H7 (cell line): ENCODE results near the gene COL4A2. TPM values are rescaled to one million over a fixed set of nuclear protein-coding genes. Genes with fewer than 3 reads are reported as not detected.

Source experiments
- DNase-seq: peaks from one replicate; pipeline ENCODE4 v3.0.0; 2012
- H3K27me3 ChIP-seq: 2 replicates; pipeline ENCODE4 v1.6.0; 2011; ENCODE audit warnings: mild to moderate bottlenecking, low read length; ENCODE audit not compliant: control insufficient read depth, insufficient read depth
- H3K36me3 ChIP-seq: replicated peaks from 2 replicates; pipeline ENCODE4 v1.5.1; 2011; ENCODE audit warnings: low read length; ENCODE audit not compliant: control insufficient read depth, insufficient read depth
- H3K4me3 ChIP-seq: 2 replicates; pipeline ENCODE4 v1.5.1; 2011; ENCODE audit warnings: low read depth, mild to moderate bottlenecking, control low read depth, low read length, moderate library complexity; ENCODE audit not compliant: insufficient read depth
- total RNA-seq: library from RNA; depleted of rRNA; stranded (reverse); fragments of >200 nt; shearing (Covaris generic); gene quantifications from 2 replicates; pipeline ENCODE4 v1.2.3, GENCODE V29; 2014

COL4A2 gene
- total RNA-seq, 1 experiment from 2014 or later, result 166 TPM

GRCh38 chr13:110337247-110337646 lies 30.2 kb downstream of the COL4A2 start:
- H3K4me3 ChIP-seq, result no peak overlapping the region
- H3K27me3 ChIP-seq, result no peaks in the 10 kb centered on the region
- no peaks in the 10 kb centered on the region; the same call in 1 of the 2 replicates for H3K36me3 ChIP-seq
- no peak for DNase-seq

- no peaks in the 10 kb centered on the region; the same call in 1 of the 2 replicates for H3K36me3 ChIP-seq
- no peak overlapping the region for H3K4me3 ChIP-seq
- H3K27me3 ChIP-seq, result no peaks in the 10 kb centered on the region
- DNase-seq, result no peak
Observed at GRCh38 chr13:110338441-110339101, 31.5 kb downstream of the COL4A2 start.

- H3K4me3 ChIP-seq, result no peak overlapping the region
- H3K27me3 ChIP-seq, result no peaks in the 10 kb centered on the region
- H3K36me3 ChIP-seq, result no peaks in the 10 kb centered on the region; the same call in 1 of the 2 replicates
- no peak for DNase-seq
Observed at GRCh38 chr13:110339263-110339662, 32.2 kb downstream of the COL4A2 start.

DNA sequence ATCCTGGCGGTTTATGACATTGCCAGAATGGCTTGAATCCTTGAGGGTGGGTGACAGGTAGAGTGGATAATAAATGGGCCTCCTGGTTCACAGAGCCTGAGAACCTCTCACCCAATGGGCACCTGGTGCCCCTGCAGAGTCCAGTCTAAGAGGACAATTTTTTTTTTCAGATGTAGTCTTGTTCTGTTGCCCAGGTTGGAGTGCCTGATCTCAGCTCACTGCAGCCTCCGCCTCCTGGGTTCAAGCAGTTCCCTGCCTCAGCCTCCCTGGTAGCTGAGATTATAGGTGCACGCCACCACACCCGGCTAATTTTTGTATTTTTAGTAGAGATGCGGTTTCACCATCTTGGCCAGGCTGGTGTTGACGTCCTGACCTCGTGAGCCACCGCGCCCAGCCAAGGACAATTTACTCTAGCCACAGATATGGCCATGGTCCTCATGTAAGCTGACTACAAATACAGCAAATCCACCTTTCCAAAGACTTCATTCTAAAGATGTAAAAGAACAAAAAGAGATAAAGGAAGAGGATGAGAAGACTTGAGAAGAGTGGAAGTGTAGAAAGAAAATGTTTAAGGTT lies 33.0 kb downstream of the COL4A2 start:
- H3K27me3 ChIP-seq, result no peaks in the 10 kb centered on the region
- H3K36me3 ChIP-seq, result no peaks in the 10 kb centered on the region; the same call in 1 of the 2 replicates
- H3K4me3 ChIP-seq, result no peak overlapping the region
- no peak for DNase-seq

DNA sequence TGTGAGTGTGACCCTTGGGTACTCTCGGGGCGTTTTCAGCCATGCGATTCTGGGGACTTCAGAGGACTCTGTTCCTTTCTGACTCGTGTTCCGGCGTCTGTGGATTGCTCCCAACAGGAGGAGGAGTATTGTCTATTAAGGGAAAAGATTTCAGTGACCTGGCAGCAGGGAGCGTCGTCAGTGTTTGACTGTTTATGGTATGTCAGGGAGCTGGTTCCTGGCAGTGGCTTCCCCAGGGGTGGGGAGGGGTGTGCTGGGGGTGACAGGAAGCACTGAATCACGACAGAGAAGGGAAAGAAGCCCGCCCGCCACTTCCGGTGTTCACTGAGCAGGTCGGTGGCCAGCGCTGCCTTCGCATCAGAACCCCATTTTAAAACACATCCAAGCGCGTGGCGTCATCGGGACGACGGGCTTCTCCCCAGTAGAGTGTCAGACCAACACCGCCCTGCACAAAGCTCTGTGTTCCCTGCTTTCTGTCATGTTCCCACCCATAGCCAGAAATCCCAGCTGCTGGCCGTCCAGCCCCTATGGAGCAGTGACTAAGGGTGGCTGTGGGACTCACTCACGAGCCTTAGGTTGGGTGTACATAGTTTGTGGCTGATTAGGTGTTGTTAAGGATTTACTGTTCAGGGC lies 33.8 kb downstream of the COL4A2 start:
- DNase-seq, result no peak
- no peaks in the 10 kb centered on the region; the same call in 1 of the 2 replicates for H3K36me3 ChIP-seq
- H3K4me3 ChIP-seq, result no peak overlapping the region
- no peaks in the 10 kb centered on the region for H3K27me3 ChIP-seq

DNA sequence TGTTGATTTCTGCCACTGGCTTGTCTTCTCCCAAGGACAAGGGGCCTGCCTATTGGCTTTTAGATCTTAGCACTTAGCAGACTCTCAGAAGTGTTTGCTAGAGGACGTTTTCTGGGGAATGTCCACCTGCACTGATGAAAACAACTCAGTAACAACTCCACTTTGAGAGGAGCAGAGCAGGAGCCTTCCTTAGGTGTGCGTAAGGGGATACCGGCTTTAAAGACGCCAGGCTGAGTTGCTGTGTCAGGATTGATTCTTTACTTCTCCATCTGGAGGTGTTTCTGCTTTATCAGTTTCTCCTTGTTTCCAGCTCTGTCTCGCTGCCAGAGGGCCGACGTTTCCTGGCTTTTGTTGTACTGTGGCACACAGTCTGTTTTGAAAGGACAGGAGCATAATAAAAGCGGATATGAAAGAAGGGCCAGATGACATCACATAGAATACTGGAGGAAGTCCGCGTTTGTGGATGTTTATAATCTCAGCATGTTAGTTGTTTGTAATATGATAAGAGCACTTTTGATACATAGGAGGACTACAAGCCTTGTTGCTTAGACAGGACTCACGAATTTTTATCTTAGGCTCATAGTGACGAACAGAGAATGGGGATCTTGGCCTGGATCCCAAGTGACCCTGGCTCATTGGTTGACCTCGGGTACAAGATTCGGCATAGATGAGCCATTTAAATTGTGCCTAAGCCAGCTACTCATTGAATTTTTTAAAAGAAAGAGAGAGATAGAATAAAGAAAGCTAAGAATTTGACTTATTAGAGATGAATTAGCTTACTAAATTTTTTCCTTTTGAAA lies 34.6 kb downstream of the COL4A2 start:
- no peaks in the 10 kb centered on the region; the same call in 1 of the 2 replicates for H3K36me3 ChIP-seq
- no peak for DNase-seq
- H3K4me3 ChIP-seq, result no peak overlapping the region
- H3K27me3 ChIP-seq, result no peaks in the 10 kb centered on the region

- Histone ChIP-seq H3K36me3 (no peaks in the 10 kb centered on the region), H3K4me3 (no peak overlapping the region), H3K27me3 (no peaks in the 10 kb centered on the region)
- no peak for DNase-seq
Observed at GRCh38 chr13:110342474-110342873, 35.4 kb downstream of the COL4A2 start.

- no peak for DNase-seq
- no peak overlapping the region for H3K4me3 ChIP-seq
- no peaks in the 10 kb centered on the region for H3K36me3 ChIP-seq
- no peaks in the 10 kb centered on the region for H3K27me3 ChIP-seq
Observed at GRCh38 chr13:110343241-110343865, 36.3 kb downstream of the COL4A2 start.

- no peaks in the 10 kb centered on the region; the same call in 1 of the 2 replicates for H3K36me3 ChIP-seq
- no peak for DNase-seq
- no peaks in the 10 kb centered on the region for H3K27me3 ChIP-seq
- no peak overlapping the region for H3K4me3 ChIP-seq
Observed at GRCh38 chr13:110344320-110344719, 37.2 kb downstream of the COL4A2 start.

GRCh38 chr13:110345266-110345665 lies 38.2 kb downstream of the COL4A2 start:
- H3K4me3 ChIP-seq, result no peak overlapping the region
- H3K36me3 ChIP-seq, result no peaks in the 10 kb centered on the region; the same call in 1 of the 2 replicates
- DNase-seq, result no peak
- no peaks in the 10 kb centered on the region for H3K27me3 ChIP-seq

DNA sequence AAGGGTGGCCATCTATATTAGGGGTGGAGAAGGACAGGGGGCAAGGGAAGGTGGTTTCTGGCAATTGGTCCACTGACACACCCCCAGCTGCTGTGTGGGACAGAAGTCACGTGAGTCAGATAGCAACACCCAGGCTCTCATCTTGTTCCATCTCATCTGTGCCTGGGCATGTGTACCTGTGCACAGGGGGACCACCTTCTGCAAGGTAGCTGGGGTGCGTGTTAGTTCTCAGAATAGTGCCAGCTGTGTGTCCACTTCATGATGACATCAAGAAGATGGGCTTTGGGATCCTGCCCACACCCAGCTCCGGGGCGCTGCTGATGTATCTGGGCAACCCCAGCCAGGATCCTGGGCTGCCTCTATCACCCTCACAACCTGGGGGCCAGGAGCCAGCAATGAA lies 38.6 kb downstream of the COL4A2 start:
- DNase-seq, result no peak
- H3K36me3 ChIP-seq, result no peaks in the 10 kb centered on the region; the same call in 1 of the 2 replicates
- no peaks in the 10 kb centered on the region for H3K27me3 ChIP-seq
- no peak overlapping the region for H3K4me3 ChIP-seq

DNA sequence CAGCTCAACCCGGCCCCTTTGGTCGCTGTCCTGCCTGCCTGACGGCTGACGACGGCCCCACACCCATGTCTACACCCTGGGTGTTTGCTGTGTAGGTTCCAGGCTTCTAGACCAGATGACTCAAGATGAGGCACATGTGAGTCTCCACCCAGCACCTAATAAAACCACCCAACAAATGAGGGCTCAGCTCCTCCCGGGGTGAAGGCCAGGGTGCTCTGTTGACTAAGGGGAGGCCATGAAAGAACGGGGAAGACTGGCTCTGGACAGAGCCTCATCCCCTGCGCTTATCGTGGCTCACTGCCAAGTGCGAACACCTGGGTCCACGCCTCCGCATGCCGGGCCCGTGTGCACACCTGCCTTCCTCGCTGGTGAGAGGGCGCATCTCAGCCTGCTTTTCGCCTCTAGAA lies 39.6 kb downstream of the COL4A2 start:
- Histone ChIP-seq H3K4me3 (no peak overlapping the region), H3K27me3 (no peaks in the 10 kb centered on the region), H3K36me3 (no peaks in the 10 kb centered on the region; the same call in 1 of the 2 replicates)
- DNase-seq, result no peak

DNA sequence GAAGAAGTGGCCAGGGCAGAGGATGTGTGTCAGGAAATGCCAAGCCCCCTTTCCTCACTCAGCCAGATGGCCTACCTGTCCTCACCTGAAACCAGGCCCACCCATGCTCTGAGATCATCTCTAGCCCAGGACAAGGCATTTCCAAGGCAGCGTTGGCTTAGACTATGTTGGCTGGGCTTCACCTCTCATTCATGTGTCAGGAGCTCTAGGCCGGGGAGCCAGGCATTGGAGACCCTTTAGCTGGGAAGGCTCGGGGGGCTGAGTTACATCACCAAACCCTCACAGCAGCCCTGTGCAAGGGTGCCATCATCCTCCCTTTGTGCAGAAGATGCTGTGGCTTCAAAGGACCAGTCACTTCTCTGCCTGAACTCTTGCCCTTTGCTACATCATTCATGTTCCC lies 40.0 kb downstream of the COL4A2 start:
- no peaks in the 10 kb centered on the region for H3K27me3 ChIP-seq
- H3K4me3 ChIP-seq, result no peak overlapping the region
- no peaks in the 10 kb centered on the region; the same call in 1 of the 2 replicates for H3K36me3 ChIP-seq
- no peak for DNase-seq
